Caco-2 (cell line): Measurements from ENCODE around the gene CYB5RL. TPM values are rescaled to one million over a fixed set of nuclear protein-coding genes. Genes with fewer than 3 reads are reported as not detected.

Experiments
- BruUV-seq: library from RNA; stranded (reverse); fragments of 400-500 nt; replicated peaks from 2 replicates; lab custom pipeline; 2021; lab: Mats Ljungman, UMichigan
- CTCF ChIA-PET: fragments of 300-600 bp; sonication (Branson Sonifier 250); formaldehyde crosslinking; loops from one replicate; lab custom pipeline; 2022; ENCODE audit warnings: antibody characterized with exemption; lab: Charles Lee
- POLR2A ChIA-PET: fragments of 300-600 bp; sonication (Branson Sonifier 250); formaldehyde crosslinking; loops from one replicate; lab custom pipeline; 2022; ENCODE audit warnings: antibody characterized with exemption; lab: Charles Lee
- DNase-seq, 2 experiments: peaks; one replicate each; pipeline versions ENCODE4 v3.0.0 to v3.0.0-alpha.2; 2020 to 2022
- H3K27me3 ChIP-seq: replicated peaks from 2 replicates; pipeline ENCODE4 v1.6.0; 2011; ENCODE audit warnings: low read length; ENCODE audit not compliant: control insufficient read depth, insufficient read depth
- H3K36me3 ChIP-seq: 2 replicates; pipeline ENCODE4 v1.5.1; 2011; ENCODE audit warnings: low read length; ENCODE audit not compliant: control insufficient read depth, insufficient read depth
- H3K4me1 ChIP-seq: fragments of 250-450 bp; sonication (Bioruptor Pico); 2 replicates; pipeline ENCODE4 v1.5.1; 2020; ENCODE audit warnings: mild to moderate bottlenecking
- H3K4me3 ChIP-seq: 2 replicates; pipeline ENCODE4 v1.5.1; 2011; ENCODE audit warnings: low read depth, mild to moderate bottlenecking, control low read depth, low read length
- H3K9me3 ChIP-seq: fragments of 250-450 bp; sonication (Bioruptor Pico); 2 replicates; pipeline ENCODE4 v1.5.1; 2020; ENCODE audit warnings: mild to moderate bottlenecking, moderate library complexity
- H3K27ac Mint-ChIP-seq: one replicate; pipeline ENCODE4 v1.8.0; 2022; ENCODE audit warnings: mixed read lengths; ENCODE audit not compliant: unreplicated experiment
- H3K27me3 Mint-ChIP-seq: one replicate; pipeline ENCODE4 v1.8.0; 2022; ENCODE audit warnings: mixed read lengths; ENCODE audit not compliant: insufficient read depth, unreplicated experiment
- H3K36me3 Mint-ChIP-seq: one replicate; pipeline ENCODE4 v1.8.0; 2022; ENCODE audit warnings: mild to moderate bottlenecking, mixed read lengths; ENCODE audit not compliant: insufficient read depth, unreplicated experiment
- H3K4me1 Mint-ChIP-seq: one replicate; pipeline ENCODE4 v1.8.0; 2022; ENCODE audit warnings: low read depth, mixed read lengths; ENCODE audit not compliant: unreplicated experiment
- H3K4me3 Mint-ChIP-seq: one replicate; pipeline ENCODE4 v1.8.0; 2022; ENCODE audit warnings: mild to moderate bottlenecking, moderate library complexity, mixed read lengths; ENCODE audit not compliant: unreplicated experiment
- H3K9me3 Mint-ChIP-seq: one replicate; pipeline ENCODE4 v1.8.0; 2022; ENCODE audit warnings: mixed read lengths; ENCODE audit not compliant: unreplicated experiment
- intact Hi-C: fragments of 100-400 bp; cut with micrococcal nuclease; formaldehyde crosslinking; loops from one replicate; pipeline ENCODE4 v1.10.0; 2022; ENCODE audit not compliant: unreplicated experiment
- total RNA-seq: library from RNA; stranded (reverse); gene quantifications from 2 replicates; pipeline ENCODE4 v1.2.3, GENCODE V29; 2022
- TF ChIP-seq, protein P1 (sequence below), 2 experiments: fragments of 200-600 bp in 1 of 2; IDR thresholded peaks; 1 replicate in 1 of 2; 2 replicates in 1 of 2; pipeline versions ENCODE4 v1.5.1 to v1.8.0; 2011 to 2022; ENCODE audit warnings: antibody characterized with exemption in 1 of 2, control low read depth in 1 of 2, inconsistent platforms in 1 of 2, low read depth in 1 of 2, low read length in 1 of 2, mild to moderate bottlenecking in 1 of 2, moderate library complexity in 1 of 2; ENCODE audit not compliant: insufficient read depth in 1 of 2, severe bottlenecking in 1 of 2, unreplicated experiment in 1 of 2

The CYB5RL gene
- total RNA-seq, 1 experiment from 2014 or later, result 10.0 TPM

DNA sequence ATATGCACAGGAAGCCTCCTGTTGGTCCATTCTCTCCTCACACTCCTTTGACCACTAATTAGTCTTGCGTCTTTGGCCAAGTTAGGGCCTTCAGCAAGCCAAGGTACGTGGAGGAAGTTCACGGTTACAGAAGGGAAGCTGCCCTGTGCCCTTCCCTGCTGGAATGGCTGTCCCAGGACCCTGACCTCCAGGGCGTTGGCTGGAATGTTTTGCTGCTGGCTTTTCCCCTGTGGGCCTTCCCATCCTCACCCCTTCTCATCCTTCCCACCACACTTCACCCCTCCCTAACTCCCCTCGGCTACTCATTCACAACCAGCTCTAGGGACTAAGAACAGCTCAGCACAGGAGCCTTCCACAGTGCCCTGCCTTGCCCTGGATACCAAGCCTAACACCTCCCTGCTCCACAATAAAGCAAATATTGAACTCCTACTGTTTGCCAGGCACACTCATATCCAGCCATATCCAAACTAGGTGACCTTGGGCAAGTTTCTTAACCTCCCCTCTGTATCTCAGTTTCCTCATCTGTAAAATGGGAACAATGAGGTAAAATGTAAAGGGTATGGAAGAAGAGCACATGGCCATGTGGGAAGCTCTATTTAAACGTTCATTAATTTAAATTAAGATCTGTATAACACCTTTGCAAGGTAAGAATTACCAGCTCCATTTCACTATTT is 38.2 kb downstream of the CYB5RL start:
- Mint-ChIP-seq H3K36me3 (no peaks in the 10 kb centered on the region), H3K9me3 (no peaks in the 10 kb centered on the region), H3K27ac (no peak overlapping the region), H3K27me3 (no peaks in the 10 kb centered on the region), H3K4me1 (no peaks in the 10 kb centered on the region), H3K4me3 (no peak overlapping the region)
- Histone ChIP-seq H3K4me3 (no peak overlapping the region), H3K27me3 (no peaks in the 10 kb centered on the region), H3K4me1 (0 out of 2 replicates have a peak, but pooled peaks cover 3% of the 10 kb centered on the region), H3K36me3 (no peaks in the 10 kb centered on the region), H3K9me3 (no peaks in the 10 kb centered on the region)
- TF ChIP-seq, protein P1, sequence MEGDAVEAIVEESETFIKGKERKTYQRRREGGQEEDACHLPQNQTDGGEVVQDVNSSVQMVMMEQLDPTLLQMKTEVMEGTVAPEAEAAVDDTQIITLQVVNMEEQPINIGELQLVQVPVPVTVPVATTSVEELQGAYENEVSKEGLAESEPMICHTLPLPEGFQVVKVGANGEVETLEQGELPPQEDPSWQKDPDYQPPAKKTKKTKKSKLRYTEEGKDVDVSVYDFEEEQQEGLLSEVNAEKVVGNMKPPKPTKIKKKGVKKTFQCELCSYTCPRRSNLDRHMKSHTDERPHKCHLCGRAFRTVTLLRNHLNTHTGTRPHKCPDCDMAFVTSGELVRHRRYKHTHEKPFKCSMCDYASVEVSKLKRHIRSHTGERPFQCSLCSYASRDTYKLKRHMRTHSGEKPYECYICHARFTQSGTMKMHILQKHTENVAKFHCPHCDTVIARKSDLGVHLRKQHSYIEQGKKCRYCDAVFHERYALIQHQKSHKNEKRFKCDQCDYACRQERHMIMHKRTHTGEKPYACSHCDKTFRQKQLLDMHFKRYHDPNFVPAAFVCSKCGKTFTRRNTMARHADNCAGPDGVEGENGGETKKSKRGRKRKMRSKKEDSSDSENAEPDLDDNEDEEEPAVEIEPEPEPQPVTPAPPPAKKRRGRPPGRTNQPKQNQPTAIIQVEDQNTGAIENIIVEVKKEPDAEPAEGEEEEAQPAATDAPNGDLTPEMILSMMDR (IDR thresholded peaks at IDR 0.05; ENCODE audit: insufficient read depth in 1 of 2, low read depth in 1 of 2, low read length in 1 of 2, severe bottlenecking in 1 of 2, unreplicated experiment in 1 of 2), result no peak
- intact Hi-C loops, result no loop called here
- no peak for DNase-seq
- POLR2A ChIA-PET, result no interaction called here
- CTCF ChIA-PET, result no interaction called here
- no TSS peak for BruUV-seq

DNA sequence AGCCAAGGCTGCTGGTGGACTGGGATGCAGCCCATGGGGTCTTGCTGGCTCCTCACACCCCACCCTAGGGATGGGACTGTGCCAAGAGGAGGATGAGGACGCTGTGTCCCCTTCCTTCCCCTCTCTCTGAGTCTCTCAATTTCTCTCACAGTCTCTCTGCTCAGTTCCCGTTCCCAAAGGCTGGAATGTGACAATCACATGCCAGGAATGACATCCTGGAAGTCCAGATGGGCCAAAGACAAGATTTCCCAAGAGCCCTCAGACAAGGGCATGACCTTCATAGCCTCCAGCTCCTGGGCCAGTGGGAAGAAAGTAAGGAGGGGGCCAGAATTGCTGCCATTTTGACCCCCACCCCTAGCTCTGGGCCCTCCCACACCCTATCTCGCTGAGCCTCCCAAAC is 39.5 kb downstream of the CYB5RL start:
- no peaks in the 10 kb centered on the region for H3K4me1 Mint-ChIP-seq
- intact Hi-C loops, result no loop called here
- TF ChIP-seq, protein P1 (IDR thresholded peaks at IDR 0.05; ENCODE audit: insufficient read depth in 1 of 2, low read depth in 1 of 2, low read length in 1 of 2, severe bottlenecking in 1 of 2, unreplicated experiment in 1 of 2), result no peak
- no peak overlapping the region for H3K4me3 Mint-ChIP-seq
- no peak for DNase-seq
- Histone ChIP-seq H3K4me3 (no peak overlapping the region), H3K4me1 (0 out of 2 replicates have a peak, but pooled peaks cover 3% of the 10 kb centered on the region), H3K9me3 (no peaks in the 10 kb centered on the region), H3K36me3 (no peaks in the 10 kb centered on the region), H3K27me3 (no peaks in the 10 kb centered on the region)
- no peak overlapping the region for H3K27ac Mint-ChIP-seq
- H3K27me3 Mint-ChIP-seq, result no peaks in the 10 kb centered on the region
- BruUV-seq, result no TSS peak
- no peaks in the 10 kb centered on the region for H3K36me3 Mint-ChIP-seq
- POLR2A ChIA-PET, result no interaction called here
- CTCF ChIA-PET, result no interaction called here
- H3K9me3 Mint-ChIP-seq, result no peaks in the 10 kb centered on the region

DNA sequence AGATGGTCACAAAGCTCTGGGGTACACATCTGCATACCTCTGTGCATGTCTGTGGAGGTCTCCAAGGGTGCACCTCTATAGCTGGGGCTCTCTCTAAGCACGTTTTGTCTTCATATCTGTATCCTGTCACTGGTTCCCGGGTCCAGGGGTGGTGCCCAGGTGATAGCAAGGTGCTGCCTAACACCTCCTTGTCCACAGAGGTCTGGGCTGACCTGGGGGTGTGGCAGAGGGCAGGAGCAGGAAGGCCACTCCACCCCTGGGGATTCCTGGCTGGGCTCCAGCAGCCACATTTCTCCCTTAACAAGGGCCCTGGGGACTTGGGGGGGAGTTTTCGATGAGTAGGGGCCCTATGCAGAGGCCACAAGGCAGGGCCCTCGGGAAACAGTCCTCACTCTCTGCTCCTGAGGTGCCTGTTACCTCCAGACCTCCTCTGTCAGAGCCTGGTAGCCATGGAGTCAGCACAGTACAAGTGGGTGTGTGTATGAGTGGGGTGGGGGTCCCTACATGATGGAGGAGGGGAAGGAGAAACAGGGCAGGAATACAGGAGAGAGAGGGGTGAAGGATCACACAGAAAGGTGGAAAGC is 40.0 kb downstream of the CYB5RL start:
- no peaks in the 10 kb centered on the region for H3K9me3 ChIP-seq
- Mint-ChIP-seq H3K27me3 (no peaks in the 10 kb centered on the region), H3K4me3 (no peak overlapping the region), H3K27ac (no peak overlapping the region), H3K36me3 (no peaks in the 10 kb centered on the region), H3K4me1 (no peaks in the 10 kb centered on the region), H3K9me3 (no peaks in the 10 kb centered on the region)
- TF ChIP-seq, protein P1 (IDR thresholded peaks at IDR 0.05; ENCODE audit: insufficient read depth in 1 of 2, low read depth in 1 of 2, low read length in 1 of 2, severe bottlenecking in 1 of 2, unreplicated experiment in 1 of 2), result no peak
- intact Hi-C loops, result no loop called here
- POLR2A ChIA-PET, result no interaction called here
- no peak for DNase-seq
- 0 out of 2 replicates have a peak, but pooled peaks cover 3% of the 10 kb centered on the region for H3K4me1 ChIP-seq
- H3K36me3 ChIP-seq, result no peaks in the 10 kb centered on the region
- H3K27me3 ChIP-seq, result no peaks in the 10 kb centered on the region
- CTCF ChIA-PET, result no interaction called here
- BruUV-seq, result no TSS peak
- no peak overlapping the region for H3K4me3 ChIP-seq
